C4-2B (cell line): ENCODE results near the gene NEK9.

ENCODE experiments used
- ZFX ChIP-seq: fragments of 450-650 bp; IDR thresholded peaks from 2 replicates; pipeline ENCODE4 v1.6.1; 2017
- TF ChIP-seq, protein P1 (sequence below): fragments of 450-650 bp; conservative IDR thresholded peaks from 2 replicates; pipeline ENCODE4 v1.5.1; 2017; ENCODE audit warnings: mild to moderate bottlenecking

DNA sequence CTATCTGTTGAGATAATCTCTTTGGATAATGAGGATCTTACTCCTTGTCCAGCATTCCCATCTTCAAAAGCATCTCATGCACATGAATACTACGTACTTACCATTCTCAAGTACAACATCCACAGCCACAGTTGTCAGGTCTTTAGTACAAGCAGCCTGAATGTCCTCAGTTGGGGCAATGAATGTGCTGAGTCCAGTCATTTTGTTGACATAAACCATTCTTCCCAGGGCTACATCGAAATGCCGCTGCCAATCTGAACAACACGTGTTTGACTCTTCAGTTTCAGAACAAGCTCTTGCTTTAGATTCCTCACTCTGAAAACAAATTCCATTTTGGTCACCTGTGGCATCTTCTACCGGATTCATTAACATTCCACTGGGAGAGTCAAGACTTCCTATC, 80.6 kb downstream of the NEK9 start:
- TF ChIP-seq, protein P1, sequence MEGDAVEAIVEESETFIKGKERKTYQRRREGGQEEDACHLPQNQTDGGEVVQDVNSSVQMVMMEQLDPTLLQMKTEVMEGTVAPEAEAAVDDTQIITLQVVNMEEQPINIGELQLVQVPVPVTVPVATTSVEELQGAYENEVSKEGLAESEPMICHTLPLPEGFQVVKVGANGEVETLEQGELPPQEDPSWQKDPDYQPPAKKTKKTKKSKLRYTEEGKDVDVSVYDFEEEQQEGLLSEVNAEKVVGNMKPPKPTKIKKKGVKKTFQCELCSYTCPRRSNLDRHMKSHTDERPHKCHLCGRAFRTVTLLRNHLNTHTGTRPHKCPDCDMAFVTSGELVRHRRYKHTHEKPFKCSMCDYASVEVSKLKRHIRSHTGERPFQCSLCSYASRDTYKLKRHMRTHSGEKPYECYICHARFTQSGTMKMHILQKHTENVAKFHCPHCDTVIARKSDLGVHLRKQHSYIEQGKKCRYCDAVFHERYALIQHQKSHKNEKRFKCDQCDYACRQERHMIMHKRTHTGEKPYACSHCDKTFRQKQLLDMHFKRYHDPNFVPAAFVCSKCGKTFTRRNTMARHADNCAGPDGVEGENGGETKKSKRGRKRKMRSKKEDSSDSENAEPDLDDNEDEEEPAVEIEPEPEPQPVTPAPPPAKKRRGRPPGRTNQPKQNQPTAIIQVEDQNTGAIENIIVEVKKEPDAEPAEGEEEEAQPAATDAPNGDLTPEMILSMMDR = no peak
- no peak for TF ChIP-seq ZFX
